HCT116 (cell line): Measurements from ENCODE around the gene TUBA3E. TPM values are rescaled to one million over a fixed set of nuclear protein-coding genes. Genes with fewer than 3 reads are reported as not detected.

Experiments
- ATAC-seq: fragments of 200-7000 bp; cut with Tn5 transposase; 2 replicates; pipeline ENCODE4 v1.9.1; 2020; ENCODE audit warnings: mild to moderate bottlenecking, moderate library complexity
- BruUV-seq: library from RNA; stranded (reverse); fragments of 400-500 nt; replicated peaks from 2 replicates; lab custom pipeline; 2021; lab: Mats Ljungman, UMichigan
- CTCF ChIA-PET: fragments of 300-600 bp; sonication (Branson Sonifier 250); formaldehyde crosslinking; loops from one replicate; lab custom pipeline; 2021; ENCODE audit warnings: antibody characterized with exemption; lab: Charles Lee
- POLR2A ChIA-PET: fragments of 300-600, 350-600 bp; sonication (Branson Sonifier 250); formaldehyde crosslinking; loops from one replicate; lab custom pipeline; 2021; ENCODE audit warnings: antibody characterized with exemption; lab: Charles Lee
- RAD21 ChIA-PET, 2 experiments: fragments of 300-600 bp; sonication (Branson Sonifier 250); formaldehyde crosslinking; loops; one replicate each; lab custom pipeline; 2023; ENCODE audit warnings: low total read pairs in 2 of 2; ENCODE audit not compliant: uncharacterized antibody in 2 of 2, unreplicated experiment in 2 of 2, low non-redundant PET in 1 of 2; lab: Charles Lee
- DNase-seq: peaks from one replicate; pipeline ENCODE4 v3.0.0-alpha.2; 2010; ENCODE audit warnings: low read depth, low spot score
- H2AFZ ChIP-seq: fragments of 200-600 bp; shearing (Covaris generic), sonication (generic); 2 replicates; pipeline ENCODE4 v1.6.1; 2017; ENCODE audit warnings: low read depth, mixed run types, mixed read lengths, antibody characterized with exemption, low read length; ENCODE audit not compliant: poor library complexity, severe bottlenecking
- H3K27ac ChIP-seq: 2 replicates; pipeline ENCODE4 v1.5.1; 2012; ENCODE audit warnings: low read depth, low read length
- H3K27me3 ChIP-seq: fragments of 200-600 bp; sonication (generic); 2 replicates; pipeline ENCODE4 v1.6.1; 2016; ENCODE audit warnings: mixed run types, low read length, mixed read lengths; ENCODE audit not compliant: insufficient read depth
- H3K36me3 ChIP-seq, 2 experiments: fragments of 200-500 bp in 1 of 2; fragments of 200-600 bp in 1 of 2; sonication (Bioruptor generic) in 1 of 2; sonication (generic) in 1 of 2; 2 replicates each; pipeline versions ENCODE4 v1.5.1 to v1.6.1; 2014 to 2016; ENCODE audit warnings: low read length in 2 of 2, inconsistent platforms in 1 of 2, mixed read lengths in 1 of 2, mixed run types in 1 of 2; ENCODE audit not compliant: insufficient read depth in 2 of 2, control insufficient read depth in 1 of 2
- H3K4me1 ChIP-seq, 2 experiments: fragments of 200-600 bp in 1 of 2; sonication (generic) in 1 of 2; 2 replicates each; pipeline versions ENCODE4 v1.5.1 to v1.6.1; 2012 to 2017; ENCODE audit warnings: low read length in 2 of 2, inconsistent platforms in 1 of 2, mild to moderate bottlenecking in 1 of 2, mixed read lengths in 1 of 2, mixed run types in 1 of 2, moderate library complexity in 1 of 2; ENCODE audit not compliant: insufficient read depth in 2 of 2, control insufficient read depth in 1 of 2
- H3K4me2 ChIP-seq: fragments of 200-600 bp; sonication (generic); 2 replicates; pipeline ENCODE4 v1.6.1; 2017; ENCODE audit warnings: mixed run types, low read length, mixed read lengths
- H3K4me3 ChIP-seq, 2 experiments: fragments of 200-600 bp in 1 of 2; sonication (generic) in 1 of 2; replicated peaks in 1 of 2; 2 replicates each; pipeline ENCODE4 v1.5.1; 2011 to 2016; ENCODE audit warnings: low read length in 2 of 2, control low read depth in 1 of 2, low read depth in 1 of 2, mild to moderate bottlenecking in 1 of 2, mixed read lengths in 1 of 2, mixed run types in 1 of 2
- H3K79me2 ChIP-seq: fragments of 200-600 bp; sonication (generic); 2 replicates; pipeline ENCODE4 v1.6.1; 2017; ENCODE audit warnings: mild to moderate bottlenecking, mixed run types, low read length, moderate library complexity, mixed read lengths; ENCODE audit not compliant: insufficient read depth
- H3K9ac ChIP-seq: fragments of 200-600 bp; sonication (generic); 2 replicates; pipeline ENCODE4 v1.6.1; 2016; ENCODE audit warnings: low read length, mixed read lengths
- H3K9me2 ChIP-seq: fragments of 200-600 bp; sonication (generic), shearing (Covaris generic); 2 replicates; pipeline ENCODE4 v1.6.1; 2017; ENCODE audit warnings: mixed run types, mild to moderate bottlenecking, moderate library complexity; ENCODE audit not compliant: insufficient read depth
- H3K9me3 ChIP-seq, 2 experiments: fragments of 200-500 bp in 1 of 2; fragments of 200-600 bp in 1 of 2; sonication (Bioruptor generic) in 1 of 2; sonication (generic) in 1 of 2; 2 replicates each; pipeline ENCODE4 v1.6.1; 2014 to 2017; ENCODE audit warnings: low read length in 2 of 2, mixed read lengths in 2 of 2, inconsistent platforms in 1 of 2, low read depth in 1 of 2, mild to moderate bottlenecking in 1 of 2, mixed run types in 1 of 2, moderate library complexity in 1 of 2; ENCODE audit not compliant: control insufficient read depth in 1 of 2, insufficient read depth in 1 of 2
- H4K20me1 ChIP-seq: fragments of 200-600 bp; sonication (generic), shearing (Covaris generic); 2 replicates; pipeline ENCODE4 v1.6.1; 2017; ENCODE audit warnings: mixed run types, mild to moderate bottlenecking, moderate library complexity; ENCODE audit not compliant: insufficient read depth
- CBX3 ChIP-seq: IDR thresholded peaks from 2 replicates; pipeline ENCODE4 v1.6.1; 2012; ENCODE audit warnings: low read depth
- CEBPB ChIP-seq: IDR thresholded peaks from 2 replicates; pipeline ENCODE4 v1.6.1; 2012; ENCODE audit warnings: low read depth
- EZH2 ChIP-seq: fragments of 200-600 bp; sonication (generic); IDR thresholded peaks from 2 replicates; pipeline ENCODE4 v1.6.1; 2017; ENCODE audit warnings: antibody characterized with exemption, mixed run types
- JUND ChIP-seq: IDR thresholded peaks from 2 replicates; pipeline ENCODE4 v1.6.1; 2012
- MAX ChIP-seq: IDR thresholded peaks from 2 replicates; pipeline ENCODE4 v1.6.1; 2012
- RAD21 ChIP-seq: IDR thresholded peaks from 2 replicates; pipeline ENCODE4 v1.6.1; 2012; ENCODE audit warnings: low read depth, mild to moderate bottlenecking
- SRF ChIP-seq: IDR thresholded peaks from 2 replicates; pipeline ENCODE4 v1.6.1; 2012; ENCODE audit warnings: low read depth
- ZBTB33 ChIP-seq: IDR thresholded peaks from 2 replicates; pipeline ENCODE4 v1.6.1; 2011; ENCODE audit warnings: mild to moderate bottlenecking, low read length, moderate library complexity; ENCODE audit not compliant: insufficient replicate concordance; ENCODE audit errors: extremely low read depth
- ZFX ChIP-seq: fragments of 450-650 bp; IDR thresholded peaks from 2 replicates; pipeline ENCODE4 v1.6.1; 2017
- ZNF274 ChIP-seq: fragments of 200-500 bp; sonication (Bioruptor generic); IDR thresholded peaks from 2 replicates; pipeline ENCODE4 v1.6.1; 2014; ENCODE audit warnings: mild to moderate bottlenecking, low read depth, low read length, inconsistent platforms
- intact Hi-C: fragments of 100-400 bp; cut with micrococcal nuclease; formaldehyde crosslinking; loops from 2 replicates; pipeline ENCODE4 v1.10.0; 2022
- total RNA-seq: library from RNA; stranded (reverse); gene quantifications from one replicate; pipeline ENCODE4 v1.2.1, GENCODE V29; 2021; ENCODE audit not compliant: unreplicated experiment

Gene TUBA3E
- total RNA-seq, 1 experiment from 2014 or later = not detected

- no peak for DNase-seq
- ChIA-PET POLR2A (interaction anchor here (1.1 kb wide), 1 partner anchor 1303 kb away, joined by 11 read pairs; no protein-coding TSS in a partner anchor), CTCF (interaction anchor here (0.8 to 1.4 kb wide), 2 partner anchors 1301 to 1303 kb away, joined by 7 read pairs; no protein-coding TSS in a partner anchor), RAD21 (no interaction called here)
- Histone ChIP-seq H3K9me3 (no peaks in the 10 kb centered on the region), H3K36me3 (peaks cover 4 to 6% of the 10 kb centered on the region in 2 experiments; a peak in 2 of 4 replicates), H4K20me1 (no peaks in the 10 kb centered on the region), H3K79me2 (peaks cover 26% of the 10 kb centered on the region), H3K9ac (no peak overlapping the region), H3K27ac (no peak overlapping the region), H3K4me3 (no peak overlapping the region), H2AFZ (no peak overlapping the region), H3K4me2 (no peak overlapping the region), H3K27me3 (no peaks in the 10 kb centered on the region), H3K9me2 (no peaks in the 10 kb centered on the region), H3K4me1 (peaks cover 0 to 15% of the 10 kb centered on the region in 2 experiments; a peak in 1 of 4 replicates)
- ATAC-seq = no peak
- intact Hi-C loops = no loop called here
- TF ChIP-seq JUND = no peak
- no peak for TF ChIP-seq SRF
- no peak for TF ChIP-seq ZBTB33
- TF ChIP-seq RAD21 = no peak
- no peak for TF ChIP-seq ZNF274
- TF ChIP-seq ZFX = no peak
- no peak for TF ChIP-seq CBX3
- no peak for TF ChIP-seq EZH2
- no peak for TF ChIP-seq MAX
- TF ChIP-seq CEBPB = no peak
- BruUV-seq = no TSS peak
These were observed 12.3 kb downstream of the TUBA3E start for GRCh38 chr2:130185896-130186295.
